ENCODE data around the gene PHF23. TPM values are rescaled to one million over a fixed set of nuclear protein-coding genes. Genes with fewer than 3 reads are reported as not detected.

The PHF23 gene
- total and polyA plus RNA-seq, 2 donors (not counting 1 experiment from before 2014, with no cell fraction given), result 45.4 to 48.7 TPM

DNA sequence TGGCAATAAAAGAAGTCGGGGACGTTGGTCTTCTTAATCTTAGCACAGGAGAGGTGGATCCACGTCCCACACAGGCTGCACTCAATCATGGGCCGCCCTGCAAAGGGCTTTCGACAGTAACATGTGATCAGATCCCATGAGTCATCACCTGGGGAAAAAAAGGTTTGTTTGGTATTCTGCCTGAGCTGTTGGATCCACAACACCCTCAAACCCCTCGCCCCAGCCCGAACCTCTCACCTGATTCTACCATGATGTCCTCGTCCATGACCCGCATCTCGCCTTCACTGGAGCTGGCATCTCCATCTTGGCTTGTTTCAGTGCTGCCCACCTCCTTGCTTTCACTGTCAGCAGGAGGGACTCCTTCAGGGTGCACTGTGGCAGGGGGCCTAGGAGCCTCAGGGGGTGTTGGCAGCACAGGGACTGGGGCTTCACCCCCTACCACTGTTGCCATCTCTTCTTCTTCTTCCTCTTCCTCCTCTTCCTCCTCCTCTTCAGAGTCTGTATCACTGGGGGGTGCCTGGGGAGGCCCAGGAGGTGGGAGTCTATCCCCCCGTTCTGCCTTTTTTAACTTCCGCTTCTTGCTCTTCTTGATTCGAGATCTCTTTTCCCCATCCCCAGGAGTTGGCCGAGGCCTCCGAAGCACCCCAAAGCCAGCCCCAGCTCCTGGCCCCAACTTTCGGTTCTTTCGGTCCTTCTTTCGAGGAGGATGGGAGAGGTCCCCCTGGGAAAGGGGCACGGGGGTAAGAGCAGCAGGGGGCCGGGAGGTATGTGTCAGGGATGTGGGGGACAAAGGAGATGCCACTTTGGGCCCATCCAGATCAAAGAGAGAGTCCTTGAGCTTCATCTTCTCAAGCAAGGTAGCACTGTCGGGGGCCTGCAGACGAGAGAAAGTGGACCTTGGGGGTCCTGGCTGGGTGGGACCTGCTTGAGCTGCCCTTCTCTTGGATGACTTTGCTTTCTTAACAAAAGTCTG is 3.3 kb downstream of the PHF23 start:
- H3K9ac ChIP-seq (ENCODE audit: insufficient read depth, low read length), result no peak overlapping the region
- H3K27ac ChIP-seq (ENCODE audit: insufficient read depth, low read length), result peak overlapping the region; percentile 85
- no peaks in the 10 kb centered on the region for H4K20me1 ChIP-seq (ENCODE audit: control insufficient read depth, extremely low read depth, insufficient read depth, low read length)
- TF ChIP-seq, protein P1, sequence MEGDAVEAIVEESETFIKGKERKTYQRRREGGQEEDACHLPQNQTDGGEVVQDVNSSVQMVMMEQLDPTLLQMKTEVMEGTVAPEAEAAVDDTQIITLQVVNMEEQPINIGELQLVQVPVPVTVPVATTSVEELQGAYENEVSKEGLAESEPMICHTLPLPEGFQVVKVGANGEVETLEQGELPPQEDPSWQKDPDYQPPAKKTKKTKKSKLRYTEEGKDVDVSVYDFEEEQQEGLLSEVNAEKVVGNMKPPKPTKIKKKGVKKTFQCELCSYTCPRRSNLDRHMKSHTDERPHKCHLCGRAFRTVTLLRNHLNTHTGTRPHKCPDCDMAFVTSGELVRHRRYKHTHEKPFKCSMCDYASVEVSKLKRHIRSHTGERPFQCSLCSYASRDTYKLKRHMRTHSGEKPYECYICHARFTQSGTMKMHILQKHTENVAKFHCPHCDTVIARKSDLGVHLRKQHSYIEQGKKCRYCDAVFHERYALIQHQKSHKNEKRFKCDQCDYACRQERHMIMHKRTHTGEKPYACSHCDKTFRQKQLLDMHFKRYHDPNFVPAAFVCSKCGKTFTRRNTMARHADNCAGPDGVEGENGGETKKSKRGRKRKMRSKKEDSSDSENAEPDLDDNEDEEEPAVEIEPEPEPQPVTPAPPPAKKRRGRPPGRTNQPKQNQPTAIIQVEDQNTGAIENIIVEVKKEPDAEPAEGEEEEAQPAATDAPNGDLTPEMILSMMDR (conservative IDR thresholded peaks at IDR 0.05 in 1 of 2, IDR thresholded peaks at IDR 0.05 in 1 of 2; ENCODE audit: low read depth in 1 of 2, low read length in 2 of 2), result no peak
- TF ChIP-seq EZH2 (IDR thresholded peaks at IDR 0.05; ENCODE audit: low read length, missing control alignments), result no peak
- H3K79me2 ChIP-seq (ENCODE audit: control insufficient read depth, insufficient read depth, low read length), result peaks cover 80% of the 10 kb centered on the region
- peaks cover 25% of the 10 kb centered on the region for H3K4me1 ChIP-seq (ENCODE audit: control insufficient read depth, extremely low read depth, insufficient read depth, low read length)
- peaks cover 24% of the 10 kb centered on the region for H3K36me3 ChIP-seq (ENCODE audit: control insufficient read depth, insufficient read depth, low read length)
- peak overlapping the region in 1 of 4 experiments; percentile 90 for H3K4me3 ChIP-seq (replicated peaks in 1 of 4; ENCODE audit: control extremely low read depth in 1 of 4, insufficient read depth in 1 of 4, low read depth in 3 of 4, low read length in 4 of 4)
- H3K4me2 ChIP-seq (ENCODE audit: extremely low read depth, insufficient read depth, low read length), result peak overlapping the region; percentile 19
- no peak overlapping the region for H2AFZ ChIP-seq (ENCODE audit: low read length)
- no peaks in the 10 kb centered on the region for H3K9me3 ChIP-seq (ENCODE audit: control insufficient read depth, insufficient read depth, low read depth, low read length)
- H3K27me3 ChIP-seq (ENCODE audit: control insufficient read depth, insufficient read depth, low read length), result no peaks in the 10 kb centered on the region
- DNase-seq (ENCODE audit: low read depth in 2 of 2), result peak in 1 of 2 donors; percentile 51

- Histone ChIP-seq H3K36me3 (ENCODE audit: control insufficient read depth, insufficient read depth, low read length) (peaks cover 29% of the 10 kb centered on the region), H3K4me2 (ENCODE audit: extremely low read depth, insufficient read depth, low read length) (peak within 1 kb of the TSS; percentile 96), H3K27me3 (ENCODE audit: control insufficient read depth, insufficient read depth, low read length) (no peaks in the 10 kb centered on the region), H3K9me3 (ENCODE audit: control insufficient read depth, insufficient read depth, low read depth, low read length) (no peaks in the 10 kb centered on the region), H3K9ac (ENCODE audit: insufficient read depth, low read length) (peak within 1 kb of the TSS; percentile 81), H3K4me3 (replicated peaks in 1 of 4; ENCODE audit: control extremely low read depth in 1 of 4, insufficient read depth in 1 of 4, low read depth in 3 of 4, low read length in 4 of 4) (peak within 1 kb of the TSS; percentile 64 to 99 (median 97)), H2AFZ (ENCODE audit: low read length) (peak within 1 kb of the TSS; percentile 11), H4K20me1 (ENCODE audit: control insufficient read depth, extremely low read depth, insufficient read depth, low read length) (no peaks in the 10 kb centered on the region), H3K79me2 (ENCODE audit: control insufficient read depth, insufficient read depth, low read length) (peaks cover 87% of the 10 kb centered on the region), H3K27ac (ENCODE audit: insufficient read depth, low read length) (peak within 1 kb of the TSS; percentile 85), H3K4me1 (ENCODE audit: control insufficient read depth, extremely low read depth, insufficient read depth, low read length) (peaks cover 16% of the 10 kb centered on the region)
- TF ChIP-seq, protein P1 (conservative IDR thresholded peaks at IDR 0.05 in 1 of 2, IDR thresholded peaks at IDR 0.05 in 1 of 2; ENCODE audit: low read depth in 1 of 2, low read length in 2 of 2), result no peak
- no peak for TF ChIP-seq EZH2 (IDR thresholded peaks at IDR 0.05; ENCODE audit: low read length, missing control alignments)
- DNase-seq (ENCODE audit: low read depth in 2 of 2), result peak; percentile 93 to 95
These were observed 4.9 kb downstream of the PHF23 start, which contains the start of gene DVL2 for GRCh38 chr17:7234083-7234951. Gene DVL2, minus strand, starts transcription at chr17:7234517. Its CDS starts 255 bp downstream, at chr17:7234262.
